Measurements from ENCODE around the gene CSTB. TPM values are rescaled to one million over a fixed set of nuclear protein-coding genes. Genes with fewer than 3 reads are reported as not detected.

Gene CSTB
- total RNA-seq, 1 experiment from 2014 or later: 40.7 TPM

DNA sequence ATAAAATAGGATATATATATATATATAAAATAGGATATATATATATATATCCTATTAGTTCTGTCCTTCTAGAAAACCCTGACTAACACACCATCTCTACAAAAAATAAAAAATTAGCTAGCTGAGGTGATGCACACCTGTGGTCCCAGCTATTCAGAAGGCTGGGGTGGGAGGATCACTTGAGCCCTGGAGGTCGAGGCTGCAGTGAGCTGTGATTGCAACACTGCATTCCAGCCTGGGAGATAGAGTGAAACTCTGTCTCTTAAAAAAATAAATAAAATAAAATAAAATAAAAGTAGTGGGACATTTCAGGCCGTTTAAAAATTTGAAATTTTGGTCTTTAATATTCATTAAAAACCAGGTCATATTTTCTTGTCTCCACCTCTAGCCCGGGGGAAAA, 9.0 kb upstream of the CSTB start:
- peaks cover 2% of the 10 kb centered on the region for H3K27me3 Mint-ChIP-seq (ENCODE audit: low read depth)
- Histone ChIP-seq H3K4me2 (ENCODE audit: insufficient read depth, insufficient read length, low read length) (no peak overlapping the region), H3K27ac (ENCODE audit: insufficient read length, low read depth, low read length) (no peak overlapping the region), H3K4ac (ENCODE audit: low read depth, low read length) (no peak overlapping the region), H4K5ac (ENCODE audit: insufficient read length, low read depth, low read length) (no peak overlapping the region), H2BK15ac (ENCODE audit: low read depth, low read length) (no peak overlapping the region), H3K79me1 (ENCODE audit: insufficient read depth, low read depth, low read length, poor library complexity, severe bottlenecking) (peaks cover 3% of the 10 kb centered on the region), H3K14ac (ENCODE audit: insufficient read depth, low read length) (no peak overlapping the region), H3K56ac (ENCODE audit: insufficient read length, low read depth, low read length) (no peak overlapping the region), H3K23ac (ENCODE audit: insufficient read length, low read depth, low read length) (no peak overlapping the region), H4K91ac (ENCODE audit: insufficient read length, low read depth, low read length) (no peak overlapping the region), H2BK5ac (ENCODE audit: insufficient read length, low read length) (no peak overlapping the region), H3K79me2 (ENCODE audit: insufficient read depth, low read length) (peaks cover 4% of the 10 kb centered on the region; the same call in 1 of the 2 replicates), H4K8ac (replicated peaks; ENCODE audit: insufficient read length, low read depth, low read length) (no peak overlapping the region), H2BK120ac (ENCODE audit: low read depth, low read length, poor library complexity, severe bottlenecking) (no peak overlapping the region), H3K4me1 (ENCODE audit: insufficient read depth, low read length) (no peaks in the 10 kb centered on the region), H3K9me3 (ENCODE audit: control insufficient read depth, low read depth, low read length) (no peaks in the 10 kb centered on the region), H2BK12ac (ENCODE audit: insufficient read length, low read depth, low read length) (no peak overlapping the region), H3T11ph (ENCODE audit: low read length) (no peak overlapping the region), H3K18ac (ENCODE audit: insufficient read length, low read depth, low read length) (no peak overlapping the region), H3K9ac (ENCODE audit: extremely low read depth, insufficient read length, low read length) (no peak overlapping the region), H2AK5ac (ENCODE audit: insufficient read length, low read length) (no peak overlapping the region), H4K20me1 (ENCODE audit: control insufficient read depth, insufficient read depth, insufficient read length) (no peaks in the 10 kb centered on the region), H2AFZ (ENCODE audit: low read length) (no peak overlapping the region), H2BK20ac (ENCODE audit: low read depth, low read length, poor library complexity, severe bottlenecking) (no peak overlapping the region), H3K23me2 (ENCODE audit: insufficient read length, low read depth, low read length, poor library complexity, severe bottlenecking) (peaks cover 7% of the 10 kb centered on the region), H3K27me3 (ENCODE audit: insufficient read depth, low read length) (no peaks in the 10 kb centered on the region)
- no peak for DNase-seq
- H3K27ac Mint-ChIP-seq: no peak overlapping the region
- TF ChIP-seq, protein P1, sequence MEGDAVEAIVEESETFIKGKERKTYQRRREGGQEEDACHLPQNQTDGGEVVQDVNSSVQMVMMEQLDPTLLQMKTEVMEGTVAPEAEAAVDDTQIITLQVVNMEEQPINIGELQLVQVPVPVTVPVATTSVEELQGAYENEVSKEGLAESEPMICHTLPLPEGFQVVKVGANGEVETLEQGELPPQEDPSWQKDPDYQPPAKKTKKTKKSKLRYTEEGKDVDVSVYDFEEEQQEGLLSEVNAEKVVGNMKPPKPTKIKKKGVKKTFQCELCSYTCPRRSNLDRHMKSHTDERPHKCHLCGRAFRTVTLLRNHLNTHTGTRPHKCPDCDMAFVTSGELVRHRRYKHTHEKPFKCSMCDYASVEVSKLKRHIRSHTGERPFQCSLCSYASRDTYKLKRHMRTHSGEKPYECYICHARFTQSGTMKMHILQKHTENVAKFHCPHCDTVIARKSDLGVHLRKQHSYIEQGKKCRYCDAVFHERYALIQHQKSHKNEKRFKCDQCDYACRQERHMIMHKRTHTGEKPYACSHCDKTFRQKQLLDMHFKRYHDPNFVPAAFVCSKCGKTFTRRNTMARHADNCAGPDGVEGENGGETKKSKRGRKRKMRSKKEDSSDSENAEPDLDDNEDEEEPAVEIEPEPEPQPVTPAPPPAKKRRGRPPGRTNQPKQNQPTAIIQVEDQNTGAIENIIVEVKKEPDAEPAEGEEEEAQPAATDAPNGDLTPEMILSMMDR (conservative IDR thresholded peaks at IDR 0.05): no peak
- peaks cover 2 to 5% of the 10 kb centered on the region in 2 experiments for H3K4me1 Mint-ChIP-seq
- WGBS (ENCODE audit: extremely low coverage, insufficient read length, low lambda C conversion rate): no CpG with 5 or more reads among the region's 3 CpGs
- H3K36me3 Mint-ChIP-seq (ENCODE audit: insufficient read depth in 1 of 3, low read depth in 3 of 3): peaks cover 0 to 5% (median 3%) of the 10 kb centered on the region in 3 experiments; a peak in 4 of 7 replicates
- H3K4me3 Mint-ChIP-seq: no peak overlapping the region
- peaks cover 3% of the 10 kb centered on the region in 2 experiments; a peak in 3 of 5 replicates for H3K9me3 Mint-ChIP-seq
